Measurements from ENCODE around the gene TSPAN32.

Gene TSPAN32

DNA sequence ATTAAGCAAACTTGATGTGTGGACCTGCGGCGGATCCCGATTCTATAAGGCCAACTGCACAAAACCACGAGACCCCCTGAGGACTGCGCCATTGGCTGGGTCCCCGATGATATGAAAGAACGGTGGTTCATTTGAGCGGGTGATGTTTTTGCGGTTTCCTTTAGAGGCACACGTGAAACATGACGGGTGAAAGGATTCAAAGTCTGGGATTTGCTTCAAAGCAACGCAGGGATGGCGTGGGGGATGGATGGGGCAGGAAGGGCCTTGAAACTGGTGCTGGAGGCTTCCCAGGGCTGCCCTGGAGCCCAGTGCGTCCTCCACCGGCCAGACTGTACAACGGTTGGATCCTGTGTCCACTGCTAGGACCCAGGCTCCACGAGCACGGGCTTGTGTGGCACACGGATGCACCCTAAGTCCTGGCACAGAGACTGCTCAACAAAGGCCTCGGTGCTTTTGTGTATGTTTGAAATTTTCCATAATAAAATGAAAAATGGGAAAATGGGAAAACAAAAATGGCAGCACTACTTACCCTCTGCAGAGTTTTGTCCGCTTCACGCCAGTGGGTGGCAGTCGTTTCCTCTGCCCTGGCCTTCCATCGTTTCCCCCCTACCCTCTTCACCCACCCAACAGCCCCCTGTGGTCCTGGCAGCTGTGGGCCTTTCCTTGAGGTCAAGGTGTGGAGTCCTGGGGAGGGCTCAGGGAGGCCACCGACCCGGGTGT is 35.1 kb upstream of the TSPAN32 start:
- DNase-seq (ENCODE audit: low read depth in 2 of 2) = no peak

DNA sequence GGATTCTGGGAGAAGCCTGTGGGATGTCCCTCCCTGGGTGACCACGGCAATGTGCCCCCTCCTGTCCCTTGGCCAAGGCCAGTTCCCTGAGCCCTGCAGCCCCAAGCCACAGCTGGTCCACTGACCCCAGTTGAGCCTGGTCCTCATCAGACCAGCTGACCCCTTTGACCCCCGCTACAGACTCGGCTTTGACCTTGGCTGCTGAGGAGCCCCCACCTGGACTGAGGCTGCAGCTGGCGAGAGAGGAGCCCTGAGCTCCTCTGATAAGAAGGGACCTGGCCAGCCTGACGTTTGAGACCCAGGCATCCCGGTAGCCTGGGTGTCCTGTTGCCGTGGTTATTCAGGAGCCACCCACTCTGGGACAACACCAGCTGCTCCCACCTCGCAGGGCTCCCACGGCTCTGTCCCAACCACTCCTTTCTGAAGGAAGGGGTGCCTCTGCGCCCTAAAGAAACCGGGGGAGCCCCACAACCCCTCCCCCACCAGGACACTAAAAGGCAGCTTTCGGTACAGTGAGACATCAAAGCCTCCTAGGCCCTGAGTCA is 34.4 kb upstream of the TSPAN32 start:
- DNase-seq (ENCODE audit: low read depth in 2 of 2) = no peak

DNA sequence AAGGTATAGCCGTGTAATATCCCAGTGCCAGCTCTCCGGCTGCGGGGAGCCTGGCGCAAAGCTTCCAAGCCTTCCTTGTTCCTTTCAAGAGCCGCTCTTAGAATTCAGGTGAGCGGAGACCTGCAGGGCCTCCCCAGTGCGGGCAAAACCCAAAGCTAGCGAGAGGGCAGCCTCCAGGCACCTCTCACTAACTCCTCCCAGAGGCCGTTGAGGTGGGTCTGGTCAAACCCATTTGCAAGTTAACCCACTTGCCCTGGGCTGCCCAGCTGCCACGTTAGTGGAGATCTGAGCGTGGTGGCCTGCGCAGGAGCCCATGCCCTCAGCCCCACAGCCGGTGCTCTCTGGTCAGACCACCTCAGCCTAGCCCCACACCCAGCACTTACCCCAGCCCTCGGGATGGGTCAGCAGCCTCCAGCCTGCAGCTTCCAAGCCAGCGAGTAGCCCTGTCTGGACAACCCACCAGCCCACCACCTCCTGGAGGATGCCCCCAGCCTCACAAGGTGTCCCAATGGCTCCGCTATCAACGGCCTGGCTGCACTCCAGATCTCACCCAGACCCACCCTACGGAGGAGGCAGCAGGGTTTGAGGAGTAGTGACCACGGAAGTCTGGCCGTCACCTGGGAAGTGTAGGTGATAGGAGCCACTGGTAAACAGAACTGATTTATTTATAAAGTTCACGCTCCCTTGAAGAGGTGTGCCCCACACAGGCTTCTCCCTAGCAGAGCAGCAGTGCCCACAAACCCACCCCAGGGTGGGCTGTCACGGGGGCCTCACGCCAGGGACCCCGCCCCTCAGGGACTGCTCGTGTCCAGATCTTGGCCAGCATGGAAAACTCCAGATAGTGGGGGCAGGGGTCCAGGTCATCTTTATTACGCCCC is 33.7 kb upstream of the TSPAN32 start:
- no peak for DNase-seq (ENCODE audit: low read depth in 2 of 2)

DNA sequence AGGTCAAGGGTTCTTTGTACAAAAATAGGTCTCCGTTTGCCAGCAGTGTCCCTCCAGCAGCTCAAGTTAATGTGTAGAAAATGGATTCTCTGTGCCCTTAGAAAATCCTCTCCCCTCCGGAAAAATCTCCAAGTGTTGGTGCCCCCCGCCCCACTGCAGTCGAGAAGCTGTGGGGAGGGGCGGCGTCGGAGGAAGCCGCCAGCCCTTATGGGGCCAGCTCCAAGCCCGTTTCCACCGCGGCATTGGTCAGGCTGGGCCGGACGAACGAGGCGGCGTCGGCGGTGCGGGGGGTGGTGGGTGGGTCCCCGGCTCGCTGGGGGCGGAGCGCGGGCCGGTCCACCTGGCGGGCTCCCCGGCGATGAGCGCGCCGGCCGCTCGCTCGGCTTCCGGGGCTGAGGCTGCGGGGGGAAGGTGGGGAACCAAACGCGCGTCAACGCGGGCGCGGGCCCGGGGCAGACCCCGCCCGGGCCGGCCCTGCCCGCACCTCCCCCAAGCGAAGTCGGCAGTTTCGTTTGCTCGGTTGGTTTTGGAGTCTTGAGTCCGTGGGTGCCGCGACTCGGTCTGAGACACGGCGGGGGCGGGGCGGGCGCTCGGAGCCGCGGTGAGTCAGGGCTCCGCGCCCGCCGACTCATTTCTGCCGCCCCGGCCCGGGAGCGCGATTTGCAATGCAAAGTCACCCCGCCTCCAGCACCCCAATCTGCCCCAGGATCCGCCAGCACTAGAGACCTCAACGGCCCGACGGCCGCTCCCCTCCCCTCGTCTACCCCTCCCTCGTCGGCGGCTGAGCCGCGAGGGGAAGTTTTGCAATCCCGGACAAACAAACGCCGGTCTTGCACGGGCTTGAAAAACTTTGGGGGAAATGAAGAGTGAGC is 32.8 kb upstream of the TSPAN32 start:
- no peak for DNase-seq (ENCODE audit: low read depth in 2 of 2)

DNA sequence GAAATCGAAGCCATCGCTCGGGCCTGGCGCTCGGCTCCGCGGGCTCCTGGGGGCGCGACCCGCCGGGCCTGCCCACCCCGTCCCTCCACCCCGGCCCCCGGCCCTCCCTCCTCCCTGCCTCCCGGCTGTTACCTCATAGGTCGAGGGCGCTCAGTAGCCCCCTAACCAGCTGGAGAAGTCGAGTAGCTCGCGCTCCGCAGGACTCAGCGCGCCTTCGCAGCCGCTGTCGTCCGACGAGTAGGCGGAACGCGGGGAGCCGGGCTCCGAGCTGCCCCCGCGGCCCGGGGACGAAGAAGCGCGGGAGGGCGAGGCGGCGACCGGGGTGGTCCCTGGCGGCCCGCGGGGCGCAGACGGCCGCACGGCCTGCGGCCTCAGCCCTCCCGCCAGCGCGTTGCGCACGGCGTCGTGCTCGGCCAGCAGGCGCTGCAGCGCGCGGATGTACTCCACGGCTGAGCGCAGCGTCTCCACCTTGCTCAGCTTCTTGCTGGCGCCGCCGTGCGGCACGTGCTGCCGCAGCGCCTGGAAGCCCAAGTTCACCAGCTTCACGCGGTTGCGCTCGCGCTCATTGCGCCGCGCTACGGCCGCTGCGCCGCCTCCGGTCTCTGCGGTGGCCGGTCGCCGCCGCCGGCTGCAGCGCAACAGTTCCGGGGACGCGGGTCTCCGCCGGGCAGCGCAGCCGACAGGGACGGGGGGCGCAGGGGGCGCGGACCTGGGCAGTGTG is 32.1 kb upstream of the TSPAN32 start:
- DNase-seq (ENCODE audit: low read depth in 2 of 2) = peak in 1 of 2 experiments; percentile 12

DNA sequence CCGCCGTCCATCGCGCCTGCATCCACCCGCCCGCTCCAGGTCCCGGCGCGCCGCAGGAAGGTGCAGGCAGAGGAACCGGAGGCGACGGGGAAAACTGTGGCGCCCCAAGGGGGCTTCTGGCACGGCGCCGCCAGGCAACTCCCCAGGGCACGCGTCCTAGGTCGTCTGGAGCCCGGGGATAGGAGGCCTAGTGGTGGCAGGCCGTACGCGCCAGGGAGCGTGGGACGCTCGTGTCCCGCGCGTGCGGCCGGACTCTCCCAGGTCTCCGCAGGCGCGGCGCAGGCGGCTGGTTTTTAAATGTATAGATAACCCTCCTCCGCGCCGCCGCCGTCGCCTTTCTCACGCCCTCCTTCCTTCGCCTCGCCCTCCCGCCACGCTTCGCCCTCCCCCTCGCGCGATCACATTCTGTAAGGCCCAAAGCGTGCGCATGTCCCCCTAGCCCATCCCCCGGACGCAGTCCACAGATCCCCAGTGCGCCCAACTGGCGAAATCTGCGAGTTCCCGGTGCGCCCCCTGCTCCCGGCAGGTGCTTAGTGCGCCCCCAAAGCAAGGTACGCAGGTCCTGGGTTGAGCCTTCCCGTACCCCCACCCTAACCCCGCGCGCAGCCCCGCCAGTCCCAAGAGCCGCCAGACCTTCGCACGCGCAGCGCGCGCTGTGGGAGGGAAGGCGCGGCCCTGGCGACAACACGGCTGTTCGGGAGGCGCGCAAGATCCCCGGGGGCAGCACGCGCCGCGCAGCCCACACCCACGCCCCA is 31.3 kb upstream of the TSPAN32 start, which contains the start of gene ASCL2:
ASCL2 (minus strand) TSS at position 267 of the 755 bp plus-strand sequence; CDS start at position 11, 256 bp downstream.
- no peak for DNase-seq (ENCODE audit: low read depth in 2 of 2)

DNA sequence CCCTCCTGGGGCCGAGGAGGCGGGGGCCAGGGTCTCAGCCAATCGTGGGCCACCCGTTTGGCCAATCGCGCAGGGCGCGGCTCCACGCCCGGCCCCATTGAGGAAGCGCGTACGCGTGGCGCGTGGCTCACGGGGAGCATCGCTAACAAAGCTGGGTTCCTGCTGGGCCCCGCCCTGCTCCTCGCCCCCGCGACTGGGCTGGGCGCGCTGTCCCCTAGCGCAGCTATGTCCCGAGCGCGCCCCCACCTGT is 30.8 kb upstream of the TSPAN32 start:
- DNase-seq (ENCODE audit: low read depth in 2 of 2) = no peak

DNA sequence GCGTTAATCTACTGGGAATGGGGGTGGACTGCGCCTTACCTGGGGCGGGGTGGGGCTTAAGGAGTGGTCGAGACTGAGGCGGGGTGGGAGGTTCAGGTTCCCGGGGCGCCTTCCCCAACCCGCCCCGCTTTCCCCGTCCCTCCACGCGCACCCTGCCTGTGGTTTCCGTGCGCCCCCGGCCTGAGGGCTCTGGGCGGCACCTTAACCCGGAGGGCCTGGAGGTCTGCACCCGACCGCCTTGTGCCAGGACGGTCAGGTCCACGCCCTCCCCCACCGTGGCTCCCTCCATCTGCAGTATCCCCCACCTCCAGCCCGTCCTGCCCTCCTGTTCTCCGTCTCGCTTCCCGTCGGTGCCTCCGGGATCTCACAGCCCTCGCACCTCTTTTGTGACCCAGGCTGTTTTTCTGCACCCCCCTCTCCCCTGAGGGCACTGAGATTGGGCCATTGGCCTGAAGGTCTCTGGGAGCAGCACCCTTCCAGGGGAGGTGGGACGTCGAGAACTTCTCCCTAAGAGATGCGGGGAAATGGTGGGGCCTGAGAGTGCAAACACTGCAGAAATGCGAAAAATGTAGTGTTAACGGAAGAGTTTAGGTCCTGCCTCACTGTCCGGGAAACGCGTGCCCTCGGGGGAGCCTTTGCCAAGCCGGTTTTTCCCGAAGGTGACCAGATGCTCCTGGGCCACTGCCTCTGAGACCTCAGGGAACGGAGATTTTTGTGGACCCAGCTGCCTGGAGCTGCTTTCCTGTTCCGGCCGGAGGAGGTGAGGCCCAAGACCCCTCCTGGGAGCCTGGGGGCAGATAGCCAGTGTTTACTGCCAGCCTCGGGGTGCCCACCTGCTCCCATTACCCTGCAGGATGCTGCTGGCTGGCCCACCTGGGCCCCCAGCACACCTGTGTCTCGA is 30.2 kb upstream of the TSPAN32 start:
- no peak for DNase-seq (ENCODE audit: low read depth in 2 of 2)

DNA sequence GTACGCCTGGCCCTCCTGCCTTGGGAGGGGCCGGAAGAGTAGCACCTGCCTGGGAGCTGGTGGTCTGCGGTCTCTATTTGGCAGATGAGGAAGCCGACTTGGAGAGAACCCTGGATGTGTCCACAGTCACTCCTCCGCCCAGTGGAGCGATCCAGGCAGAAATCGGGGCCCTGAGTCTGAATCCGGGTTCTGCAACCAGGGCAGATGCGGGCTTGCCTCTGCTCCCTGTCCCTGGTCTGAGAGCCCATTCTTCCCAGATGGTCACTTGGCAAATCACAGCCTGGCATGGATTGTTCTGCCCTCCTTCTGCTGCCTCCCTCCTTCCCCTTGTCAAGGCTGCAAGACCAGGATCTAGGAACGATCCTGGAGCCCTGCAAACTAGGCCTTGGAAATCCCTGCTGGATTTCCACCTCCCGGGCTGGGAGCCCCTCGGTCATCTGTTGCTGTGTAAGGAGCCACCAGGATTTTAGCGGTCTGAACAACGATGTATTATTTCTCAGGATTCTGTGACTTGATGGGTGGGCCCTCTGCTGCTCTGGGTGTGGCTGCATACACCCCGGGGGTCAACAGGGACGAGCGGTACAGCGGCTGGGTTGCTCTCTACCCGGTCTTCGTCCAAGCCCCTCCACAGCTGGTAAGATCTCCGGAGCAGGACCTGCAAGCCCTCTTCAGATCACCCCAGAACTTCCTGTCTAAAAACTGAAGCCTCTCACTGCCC is 29.4 kb upstream of the TSPAN32 start:
- no peak for DNase-seq (ENCODE audit: low read depth in 2 of 2)

DNA sequence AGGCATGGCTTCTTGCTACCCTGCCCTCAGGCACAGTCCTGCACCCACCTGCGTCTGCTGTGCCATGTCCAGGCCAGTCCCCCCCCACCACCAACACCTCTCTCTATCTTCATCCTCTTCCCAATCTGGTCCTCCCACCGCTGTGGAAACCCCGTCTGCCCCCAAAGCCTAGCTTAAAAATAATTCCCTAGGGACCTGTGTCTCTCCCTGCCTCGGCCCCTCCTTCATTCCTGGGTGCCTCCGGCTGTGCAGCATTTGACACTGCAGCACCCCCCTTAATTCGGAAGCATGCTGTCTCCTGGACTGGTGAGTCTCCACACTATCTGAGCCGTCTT is 28.9 kb upstream of the TSPAN32 start:
- no peak for DNase-seq (ENCODE audit: low read depth in 2 of 2)

DNA sequence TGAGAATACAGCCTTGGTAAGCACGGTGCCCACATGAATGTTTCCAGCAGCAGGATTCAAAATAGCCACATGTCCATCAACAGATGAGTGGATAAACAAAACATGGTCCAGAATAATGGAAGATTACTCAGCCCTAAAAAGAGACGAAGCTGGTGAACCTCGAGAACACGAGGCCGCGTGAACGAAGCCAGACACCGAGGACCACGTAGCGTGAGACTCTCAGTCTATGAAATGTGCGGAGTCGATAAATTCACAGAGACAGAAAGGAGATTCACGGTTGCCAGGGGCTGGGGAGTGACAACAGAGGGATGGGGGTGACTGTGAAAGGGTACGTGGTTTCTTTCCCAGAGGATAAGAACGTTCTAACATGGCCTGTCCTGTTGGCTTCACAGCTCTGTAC is 28.5 kb upstream of the TSPAN32 start:
- no peak for DNase-seq (ENCODE audit: low read depth in 2 of 2)

DNA sequence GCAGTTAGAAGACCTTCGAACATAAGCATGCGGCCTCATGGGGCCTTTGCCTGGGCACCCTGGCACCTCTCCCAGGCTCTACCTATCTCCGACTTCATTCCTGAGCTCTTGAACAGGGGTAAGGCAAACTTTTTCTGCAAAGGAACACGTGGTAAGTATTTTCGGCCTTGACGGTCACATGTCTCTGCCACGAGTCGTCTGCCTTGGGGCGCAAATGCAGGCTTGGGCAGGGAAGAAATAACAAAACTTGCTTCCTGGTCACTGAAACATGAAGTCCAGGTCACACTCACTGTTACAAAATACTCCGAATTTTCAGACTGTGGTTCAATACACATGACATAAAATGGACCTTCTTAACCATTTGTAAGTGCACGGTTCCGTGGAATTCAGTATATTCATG is 28.0 kb upstream of the TSPAN32 start:
- DNase-seq (ENCODE audit: low read depth in 2 of 2) = no peak

DNA sequence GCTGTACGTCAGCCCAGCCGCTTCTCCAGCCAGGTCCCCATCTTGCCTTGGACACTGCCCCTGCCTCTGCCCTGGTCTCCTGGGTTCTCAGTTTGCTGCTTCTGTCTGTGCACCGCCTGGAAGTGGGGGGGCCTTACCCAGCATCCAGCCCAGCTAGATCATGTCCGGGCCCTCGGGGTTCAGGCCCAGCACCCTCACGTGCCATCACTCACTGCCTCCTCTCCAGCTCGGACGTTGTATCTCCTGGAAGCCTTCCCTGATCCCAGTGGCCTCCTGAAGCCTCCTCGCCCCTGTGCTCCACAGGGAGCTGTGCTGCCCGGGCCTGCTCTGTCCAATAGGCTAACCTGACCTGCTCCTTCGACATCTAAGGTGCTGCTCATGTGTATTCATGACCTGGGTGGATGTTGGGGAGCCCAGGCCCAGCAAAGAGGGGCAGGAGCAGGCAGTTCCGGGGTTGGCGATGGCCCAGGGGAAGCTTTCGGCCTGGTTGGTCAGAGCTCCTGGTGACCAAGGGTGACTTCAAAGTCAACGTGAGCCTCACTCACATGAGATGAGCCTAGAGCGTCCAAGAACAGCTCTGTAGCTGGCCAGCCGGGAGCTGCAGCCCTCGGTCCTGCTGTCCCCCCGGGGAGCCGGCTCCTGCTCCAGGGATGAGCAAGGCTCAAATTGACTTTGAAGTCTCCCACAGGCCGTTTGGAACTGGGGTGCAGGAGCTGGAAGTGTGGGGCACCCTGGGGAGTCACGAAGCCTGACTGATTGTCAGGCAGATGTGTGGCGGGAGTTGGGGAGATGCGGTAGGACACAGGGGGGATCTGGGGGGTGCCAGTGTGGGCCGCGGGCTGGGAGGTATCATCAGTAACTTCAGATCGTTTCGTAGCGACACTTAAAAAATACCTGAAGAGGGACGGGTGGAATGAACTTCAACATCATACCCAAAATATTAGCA is 26.2 kb upstream of the TSPAN32 start:
- DNase-seq (ENCODE audit: low read depth in 2 of 2) = no peak

DNA sequence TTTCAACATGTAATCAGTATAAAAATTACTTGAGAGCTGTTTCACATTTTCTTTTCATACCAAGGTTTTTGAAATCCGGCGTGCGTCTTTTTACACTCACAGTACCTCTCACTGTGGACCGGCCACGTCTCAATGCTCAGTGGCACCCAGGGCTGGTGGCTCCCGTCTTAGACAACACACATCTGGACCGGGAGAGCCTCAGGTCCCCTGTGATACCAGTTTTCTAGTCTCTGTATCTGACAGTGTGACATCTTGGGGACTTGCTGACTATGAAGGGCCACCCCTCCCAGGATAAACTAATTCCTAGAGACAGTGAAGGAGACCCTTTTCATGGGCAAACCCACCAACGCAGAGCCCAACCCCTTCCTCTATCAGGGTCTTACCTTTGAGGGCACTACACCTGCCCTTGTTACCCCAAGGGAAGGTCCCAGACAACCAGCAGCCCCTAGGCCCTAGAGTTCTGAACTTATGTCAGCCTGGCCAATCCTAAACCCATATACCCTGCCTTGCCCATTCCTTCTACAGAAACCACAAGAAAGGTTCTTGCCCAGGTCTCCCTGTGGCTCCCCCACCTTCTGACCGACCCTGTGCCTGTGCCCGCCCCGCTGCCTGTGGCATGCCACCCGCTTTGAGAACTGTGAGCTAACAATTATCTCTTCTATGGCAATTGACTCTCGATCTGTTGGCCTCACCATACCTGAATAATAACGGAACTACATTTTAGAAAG is 25.4 kb upstream of the TSPAN32 start:
- DNase-seq (ENCODE audit: low read depth in 2 of 2) = no peak

DNA sequence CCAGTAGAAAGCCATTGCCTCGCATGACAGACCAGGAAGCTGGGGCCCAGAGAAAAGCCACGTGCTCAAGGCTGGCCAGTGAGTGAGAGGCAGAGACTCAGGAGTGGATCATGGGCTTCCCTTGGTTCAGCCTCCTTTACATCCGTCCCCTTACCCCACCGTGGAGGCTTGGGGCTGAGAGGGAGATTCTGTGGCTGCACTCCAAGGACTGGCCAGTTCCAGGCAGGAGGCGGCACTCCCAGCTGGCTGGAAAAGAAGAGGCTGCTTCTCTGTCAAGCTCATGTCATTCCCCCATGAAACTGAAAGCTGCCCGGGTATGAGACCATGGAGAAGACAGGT is 24.8 kb upstream of the TSPAN32 start:
- DNase-seq (ENCODE audit: low read depth in 2 of 2) = no peak

DNA sequence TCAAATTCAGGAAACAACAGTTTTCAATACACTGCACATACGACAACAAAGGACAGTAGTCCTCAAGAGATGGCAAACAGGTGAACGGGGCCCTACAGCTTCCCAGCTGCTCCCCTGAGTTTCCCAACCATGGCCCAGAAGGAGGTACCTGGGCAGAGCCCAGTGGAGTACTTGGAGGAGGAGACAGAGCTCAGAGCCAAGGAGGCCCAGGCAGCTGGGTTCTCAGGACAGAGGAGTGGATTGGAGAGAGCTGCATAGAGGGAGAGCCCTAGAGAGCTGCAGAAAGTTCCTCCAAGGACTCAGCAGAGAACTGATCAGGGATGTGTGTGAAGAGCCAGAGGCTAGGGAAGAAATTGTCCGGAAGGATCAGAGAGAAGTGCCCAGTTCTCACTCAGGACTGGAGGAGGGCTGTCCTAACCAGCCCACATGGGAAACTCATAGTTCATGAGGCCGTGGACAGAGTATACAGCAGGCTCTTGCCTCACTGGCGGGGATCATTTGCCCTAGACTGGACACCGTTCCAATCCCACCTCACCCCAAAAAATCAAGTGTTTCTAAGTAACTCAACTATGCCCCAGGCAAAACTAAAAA is 23.8 kb upstream of the TSPAN32 start:
- DNase-seq (ENCODE audit: low read depth in 2 of 2) = no peak

DNA sequence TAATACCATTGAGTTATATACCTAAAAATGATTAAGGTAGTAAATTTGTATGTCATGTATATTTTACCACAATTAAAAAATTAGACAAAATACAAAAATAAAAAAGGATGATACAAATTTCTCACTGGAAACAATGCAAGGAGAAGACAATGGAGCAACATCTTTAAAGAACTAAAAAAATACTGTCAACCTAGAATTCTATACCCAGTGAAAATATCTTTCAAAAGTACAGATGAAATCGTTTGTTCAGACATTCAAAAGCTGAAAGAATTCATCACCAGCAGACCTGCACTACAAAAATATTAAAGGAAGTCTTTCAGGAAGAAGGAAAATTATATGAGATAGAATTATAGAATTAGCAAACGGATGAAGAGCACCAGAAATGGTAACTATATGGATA is 21.6 kb upstream of the TSPAN32 start:
- DNase-seq (ENCODE audit: low read depth in 2 of 2) = no peak
